Measurements from ENCODE around the gene MED10. TPM values are rescaled to one million over a fixed set of nuclear protein-coding genes. Genes with fewer than 3 reads are reported as not detected.

Gene MED10
- total and polyA plus RNA-seq, 2 donors (not counting 1 experiment from before 2014, with no cell fraction given): 49.9 to 50.9 TPM

GRCh38 chr5:6328173-6328572 lies 50.2 kb downstream of the MED10 start:
- no peak for ATAC-seq (ENCODE audit: low read depth)
- DNase-seq: no peak
- Histone ChIP-seq H3K9me3 (ENCODE audit: control extremely low read depth in 1 of 3, control insufficient read depth in 2 of 3, insufficient read depth in 1 of 3, low read length in 2 of 3) (peaks cover 0 to 15% (median 11%) of the 10 kb centered on the region in 3 donors), H3K9ac (ENCODE audit: low read length) (no peak overlapping the region), H3K27ac (ENCODE audit: low read length in 2 of 2) (no peak overlapping the region), H4K20me1 (ENCODE audit: control insufficient read depth, insufficient read depth, low read length, poor library complexity, severe bottlenecking) (no peaks in the 10 kb centered on the region), H3K79me2 (ENCODE audit: control insufficient read depth, insufficient read depth, low read length) (no peaks in the 10 kb centered on the region), H3K4me3 (ENCODE audit: control extremely low read depth in 1 of 5, extremely low read depth in 1 of 5, insufficient read depth in 1 of 5, low read depth in 2 of 5, low read length in 4 of 5) (no peak overlapping the region), H3K36me3 (replicated peaks in 1 of 2; ENCODE audit: control extremely low read depth in 1 of 2, control insufficient read depth in 1 of 2, extremely low read depth in 1 of 2, insufficient read depth in 2 of 2, low read length in 1 of 2) (no peaks in the 10 kb centered on the region), H3K4me1 (ENCODE audit: control insufficient read depth in 2 of 2, insufficient read depth in 2 of 2, low read length in 2 of 2) (no peaks in the 10 kb centered on the region), H3K4me2 (replicated peaks; ENCODE audit: low read depth, low read length, poor library complexity, severe bottlenecking) (no peak overlapping the region), H2AFZ (ENCODE audit: insufficient read depth, low read depth, low read length, poor library complexity, severe bottlenecking) (no peak overlapping the region), H3K27me3 (replicated peaks in 1 of 4; ENCODE audit: control extremely low read depth in 1 of 4, control insufficient read depth in 3 of 4, insufficient read depth in 4 of 4, low read length in 3 of 4) (no peaks in the 10 kb centered on the region)
- Mint-ChIP-seq H3K27me3 (no peaks in the 10 kb centered on the region), H3K4me1 (no peaks in the 10 kb centered on the region), H3K9me3 (ENCODE audit: insufficient read depth) (peaks cover 12% of the 10 kb centered on the region), H3K4me3 (no peak overlapping the region), H3K27ac (no peak overlapping the region)
- no peak for TF ChIP-seq CTCF (IDR thresholded peaks at IDR 0.05)
- intact Hi-C loops (cut with micrococcal nuclease): no loop called here
- CTCF ChIA-PET: no interaction called here
- POLR2A ChIA-PET: no interaction called here
- WGBS (ENCODE audit: insufficient coverage): 6% methylated on average over 2 of the region's 3 CpGs

DNA sequence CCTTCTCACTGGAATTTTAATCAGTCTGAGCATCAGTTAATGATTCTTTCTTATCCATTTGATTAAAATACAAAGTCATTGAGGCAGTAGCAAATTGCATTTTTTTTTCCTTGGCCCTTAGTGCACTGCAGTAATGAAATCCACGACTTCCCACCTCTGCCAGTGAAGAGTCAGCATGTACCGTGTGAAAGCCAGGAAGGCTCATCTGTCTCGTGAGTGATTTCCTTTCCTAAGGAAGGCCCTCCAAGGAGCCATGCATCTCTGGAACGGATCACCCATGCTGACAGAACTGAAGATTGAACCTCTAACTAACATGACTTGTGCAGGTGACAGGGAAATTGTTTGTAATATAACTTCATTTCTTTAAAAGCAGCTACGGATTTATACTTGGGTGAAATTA lies 51.6 kb downstream of the MED10 start:
- H3K4me3 ChIP-seq (ENCODE audit: control extremely low read depth in 1 of 5, extremely low read depth in 1 of 5, insufficient read depth in 1 of 5, low read depth in 2 of 5, low read length in 4 of 5): no peak overlapping the region
- H3K9me3 ChIP-seq (ENCODE audit: control extremely low read depth in 1 of 3, control insufficient read depth in 2 of 3, insufficient read depth in 1 of 3, low read length in 2 of 3): peaks cover 0 to 22% (median 11%) of the 10 kb centered on the region in 3 donors
- no peak overlapping the region for H3K9ac ChIP-seq (ENCODE audit: low read length)
- ChIA-PET CTCF (no interaction called here), POLR2A (no interaction called here)
- no peak overlapping the region for H3K27ac Mint-ChIP-seq
- H2AFZ ChIP-seq (ENCODE audit: insufficient read depth, low read depth, low read length, poor library complexity, severe bottlenecking): no peak overlapping the region
- no peaks in the 10 kb centered on the region for H3K4me1 Mint-ChIP-seq
- H3K27me3 Mint-ChIP-seq: no peaks in the 10 kb centered on the region
- no peaks in the 10 kb centered on the region for H3K27me3 ChIP-seq (replicated peaks in 1 of 4; ENCODE audit: control extremely low read depth in 1 of 4, control insufficient read depth in 3 of 4, insufficient read depth in 4 of 4, low read length in 3 of 4)
- H3K9me3 Mint-ChIP-seq (ENCODE audit: insufficient read depth): peaks cover 14% of the 10 kb centered on the region
- H3K36me3 ChIP-seq (replicated peaks in 1 of 2; ENCODE audit: control extremely low read depth in 1 of 2, control insufficient read depth in 1 of 2, extremely low read depth in 1 of 2, insufficient read depth in 2 of 2, low read length in 1 of 2): no peaks in the 10 kb centered on the region
- ATAC-seq (ENCODE audit: low read depth) (no peak), DNase-seq (no peak)
- no peaks in the 10 kb centered on the region for H3K79me2 ChIP-seq (ENCODE audit: control insufficient read depth, insufficient read depth, low read length)
- no peaks in the 10 kb centered on the region for H3K4me1 ChIP-seq (ENCODE audit: control insufficient read depth in 2 of 2, insufficient read depth in 2 of 2, low read length in 2 of 2)
- no peak for TF ChIP-seq EZH2 (IDR thresholded peaks at IDR 0.05; ENCODE audit: borderline replicate concordance, insufficient read depth, low read depth, low read length, poor library complexity, severe bottlenecking)
- no peak for TF ChIP-seq CTCF (IDR thresholded peaks at IDR 0.05)
- intact Hi-C loops (cut with micrococcal nuclease): no loop called here
- 89% methylated on average over 3 of the region's 5 CpGs for WGBS (ENCODE audit: insufficient coverage)
- H3K4me3 Mint-ChIP-seq: no peak overlapping the region
- no peaks in the 10 kb centered on the region for H4K20me1 ChIP-seq (ENCODE audit: control insufficient read depth, insufficient read depth, low read length, poor library complexity, severe bottlenecking)
- H3K27ac ChIP-seq (ENCODE audit: low read length in 2 of 2): no peak overlapping the region
- H3K4me2 ChIP-seq (replicated peaks; ENCODE audit: low read depth, low read length, poor library complexity, severe bottlenecking): no peak overlapping the region
